B cell (primary cell): ENCODE data around the gene PLEKHA8. TPM values are rescaled to one million over a fixed set of nuclear protein-coding genes. Genes with fewer than 3 reads are reported as not detected.

Experiments used
- ATAC-seq: fragments of 200-7000 bp; cut with Tn5 transposase; one replicate; pipeline ENCODE4 v1.10.0; 2021; ENCODE audit warnings: low read depth, mild to moderate bottlenecking, moderate number of reproducible peaks, moderate library complexity
- CTCF ChIA-PET: fragments of 350-600 bp; sonication (Branson Sonifier 250); formaldehyde crosslinking; loops from one replicate; lab custom pipeline; 2021; ENCODE audit warnings: antibody characterized with exemption, inconsistent platforms; lab: Charles Lee
- POLR2A ChIA-PET: fragments of 350-600 bp; sonication (Branson Sonifier 250); formaldehyde crosslinking; loops from one replicate; lab custom pipeline; 2021; ENCODE audit warnings: antibody characterized with exemption; lab: Charles Lee
- DNase-seq: peaks from one replicate; pipeline ENCODE4 v3.0.0; 2013
- H2AFZ ChIP-seq: 2 replicates; pipeline ENCODE4 v1.6.1; 2012; ENCODE audit warnings: mild to moderate bottlenecking, low read depth, low read length; ENCODE audit not compliant: insufficient read depth, poor library complexity, severe bottlenecking
- H3K27ac ChIP-seq, 2 donors: 1 replicate in 1 of 2; 2 replicates in 1 of 2; pipeline ENCODE4 v1.5.1; 2012 to 2013; ENCODE audit warnings: low read length in 2 of 2, mild to moderate bottlenecking in 2 of 2, moderate library complexity in 1 of 2
- H3K27me3 ChIP-seq, 4 experiments: fragments of 200-600 bp in 1 of 4; sonication (generic) in 1 of 4; replicated peaks in 1 of 4; 1 replicate in 2 of 4; 2 replicates in 2 of 4; pipeline versions ENCODE4 v1.6.1 to v1.7.0; 2013 to 2016; ENCODE audit warnings: low read length in 3 of 4, mild to moderate bottlenecking in 2 of 4, mixed read lengths in 1 of 4, moderate library complexity in 1 of 4; ENCODE audit not compliant: insufficient read depth in 4 of 4, control insufficient read depth in 3 of 4; ENCODE audit errors: control extremely low read depth in 1 of 4
- H3K36me3 ChIP-seq, 2 experiments: replicated peaks in 1 of 2; 1 replicate in 1 of 2; 2 replicates in 1 of 2; pipeline versions ENCODE4 v1.6.1 to v1.7.1; 2013; ENCODE audit warnings: low read length in 1 of 2; ENCODE audit not compliant: insufficient read depth in 2 of 2, control insufficient read depth in 1 of 2; ENCODE audit errors: control extremely low read depth in 1 of 2, extremely low read depth in 1 of 2
- H3K4me1 ChIP-seq, 2 donors: fragments of 200-600 bp in 1 of 2; sonication (generic) in 1 of 2; 1 replicate in 1 of 2; 2 replicates in 1 of 2; pipeline versions ENCODE4 v1.5.1 to v1.6.1; 2013 to 2017; ENCODE audit warnings: low read length in 2 of 2; ENCODE audit not compliant: control insufficient read depth in 2 of 2, insufficient read depth in 2 of 2
- H3K4me2 ChIP-seq: replicated peaks from 2 replicates; pipeline ENCODE3; 2012; ENCODE audit warnings: mild to moderate bottlenecking, low read depth, low read length; ENCODE audit not compliant: poor library complexity, severe bottlenecking
- H3K4me3 ChIP-seq, 5 experiments: fragments of 200-600 bp in 1 of 5; sonication (generic) in 1 of 5; 1 replicate in 3 of 5; 2 replicates in 2 of 5; pipeline versions ENCODE4 v1.5.1 to v1.7.0; 2011 to 2016; ENCODE audit warnings: low read length in 4 of 5, mild to moderate bottlenecking in 4 of 5, low read depth in 2 of 5, control low read depth in 1 of 5, moderate library complexity in 1 of 5; ENCODE audit not compliant: insufficient read depth in 1 of 5; ENCODE audit errors: control extremely low read depth in 1 of 5, extremely low read depth in 1 of 5
- H3K79me2 ChIP-seq: fragments of 200-600 bp; sonication (generic); one replicate; pipeline ENCODE4 v1.6.0; 2016; ENCODE audit warnings: low read length; ENCODE audit not compliant: control insufficient read depth, insufficient read depth
- H3K9ac ChIP-seq: fragments of 200-600 bp; sonication (generic); 2 replicates; pipeline ENCODE4 v1.6.1; 2017; ENCODE audit warnings: mild to moderate bottlenecking, low read length, moderate library complexity
- H3K9me3 ChIP-seq, 3 donors: one replicate each; pipeline versions ENCODE4 v1.6.1 to v1.7.1; 2013; ENCODE audit warnings: low read length in 2 of 3; ENCODE audit not compliant: control insufficient read depth in 2 of 3, insufficient read depth in 1 of 3; ENCODE audit errors: control extremely low read depth in 1 of 3
- H4K20me1 ChIP-seq: 2 replicates; pipeline ENCODE4 v1.6.0; 2012; ENCODE audit warnings: mild to moderate bottlenecking, low read length; ENCODE audit not compliant: insufficient read depth, control insufficient read depth, poor library complexity, severe bottlenecking
- H3K27ac Mint-ChIP-seq: one replicate; pipeline ENCODE4 v1.8.0; 2021; ENCODE audit warnings: mixed read lengths
- H3K27me3 Mint-ChIP-seq: one replicate; pipeline ENCODE4 v1.8.0; 2021; ENCODE audit warnings: mixed read lengths
- H3K4me1 Mint-ChIP-seq: one replicate; pipeline ENCODE4 v1.8.0; 2021; ENCODE audit warnings: mixed read lengths
- H3K4me3 Mint-ChIP-seq: one replicate; pipeline ENCODE4 v1.8.0; 2021; ENCODE audit warnings: mixed read lengths
- H3K9me3 Mint-ChIP-seq: one replicate; pipeline ENCODE4 v1.8.0; 2022; ENCODE audit warnings: mixed read lengths; ENCODE audit not compliant: insufficient read depth
- CTCF ChIP-seq: fragments of 200-600 bp; IDR thresholded peaks from one replicate; pipeline ENCODE4 v1.8.0; 2022; ENCODE audit warnings: antibody characterized with exemption, mild to moderate bottlenecking
- EZH2 ChIP-seq: IDR thresholded peaks from 2 replicates; pipeline ENCODE4 v1.6.1; 2012; ENCODE audit warnings: borderline replicate concordance, low read depth, mild to moderate bottlenecking, moderate library complexity, low read length; ENCODE audit not compliant: insufficient read depth, poor library complexity, severe bottlenecking
- WGBS: methylation state at CpG from one replicate; pipeline ENCODE4 v1.1.5; 2013; ENCODE audit warnings: missing lambda C conversion rate; ENCODE audit not compliant: insufficient coverage; 5-methylcytosine and 5-hydroxymethylcytosine counted together
- intact Hi-C: fragments of 100-400 bp; cut with micrococcal nuclease; formaldehyde crosslinking; loops from one replicate; pipeline ENCODE4 v1.10.0; 2022
- polyA plus RNA-seq: library from polyadenylated mRNA; depleted of rRNA; stranded (reverse); fragments of >200 nt; gene quantifications from 2 replicates; pipeline ENCODE4 v1.2.3, GENCODE V29; 2012
- total RNA-seq, 2 donors: library from RNA; stranded (reverse); fragments of 120-200 nt in 1 of 2; gene quantifications; 1 replicate in 1 of 2; 2 replicates in 1 of 2; pipeline versions ENCODE4 v1.2.3 to v1.2.4, GENCODE V29; 2013 to 2022

Gene PLEKHA8
- total and polyA plus RNA-seq, 2 donors (not counting 1 experiment from before 2014, with no cell fraction given): 1.7 to 10.5 TPM

DNA sequence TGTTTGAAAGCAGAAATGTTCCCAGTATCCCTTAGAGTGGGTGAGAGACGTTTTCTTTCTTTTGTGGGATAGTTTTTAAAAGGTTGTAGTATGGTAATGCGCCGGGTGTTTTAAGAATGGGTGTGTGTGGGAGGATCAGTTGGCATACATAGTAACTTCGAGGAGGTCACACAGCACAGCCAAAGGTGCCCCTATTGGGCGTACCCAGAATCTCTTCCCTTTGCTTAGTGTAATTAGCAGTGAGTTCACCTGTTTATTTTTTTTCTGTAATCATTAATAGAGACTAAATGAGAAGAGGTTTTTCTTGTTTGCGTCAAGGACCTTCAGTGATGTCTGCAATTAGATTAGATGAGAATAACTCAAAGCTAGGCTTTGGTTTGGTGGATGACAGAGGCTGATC, 1.5 kb downstream of the PLEKHA8 start:
- H3K27me3 ChIP-seq: no peaks in the 10 kb centered on the region
- DNase-seq: peak; percentile 25
- intact Hi-C loops: loop anchor here (5.0 to 10.0 kb wide), 3 partner anchors 318 to 445 kb away; partner anchors contain the start of gene NOD1
- peaks cover 20 to 27% of the 10 kb centered on the region in 2 donors for H3K4me1 ChIP-seq
- peaks cover 23% of the 10 kb centered on the region for H3K4me1 Mint-ChIP-seq
- peak overlapping the region; percentile 42 for H3K27ac Mint-ChIP-seq
- peak overlapping the region in 1 of 5 experiments; percentile 88 for H3K4me3 ChIP-seq
- 83% methylated on average over 1 of the region's 6 CpGs for WGBS
- ATAC-seq: no peak
- H3K4me2 ChIP-seq: peak overlapping the region; percentile 90
- H3K9ac ChIP-seq: peak overlapping the region; percentile 86
- H3K36me3 ChIP-seq: no peaks in the 10 kb centered on the region
- H4K20me1 ChIP-seq: no peaks in the 10 kb centered on the region
- H3K4me3 Mint-ChIP-seq: no peak overlapping the region
- peak overlapping the region; percentile 98 for H2AFZ ChIP-seq
- H3K27me3 Mint-ChIP-seq: no peaks in the 10 kb centered on the region
- TF ChIP-seq CTCF (no peak), EZH2 (no peak)
- ChIA-PET POLR2A (no interaction called here), CTCF (interaction anchor here (1.0 to 3.0 kb wide), 4 partner anchors 33 to 74 kb away, joined by 3 to 23 read pairs (median 4); no protein-coding TSS in a partner anchor)
- H3K9me3 ChIP-seq: no peaks in the 10 kb centered on the region
- peaks cover 6% of the 10 kb centered on the region for H3K79me2 ChIP-seq
- H3K9me3 Mint-ChIP-seq: no peaks in the 10 kb centered on the region
- H3K27ac ChIP-seq: no peak overlapping the region

DNA sequence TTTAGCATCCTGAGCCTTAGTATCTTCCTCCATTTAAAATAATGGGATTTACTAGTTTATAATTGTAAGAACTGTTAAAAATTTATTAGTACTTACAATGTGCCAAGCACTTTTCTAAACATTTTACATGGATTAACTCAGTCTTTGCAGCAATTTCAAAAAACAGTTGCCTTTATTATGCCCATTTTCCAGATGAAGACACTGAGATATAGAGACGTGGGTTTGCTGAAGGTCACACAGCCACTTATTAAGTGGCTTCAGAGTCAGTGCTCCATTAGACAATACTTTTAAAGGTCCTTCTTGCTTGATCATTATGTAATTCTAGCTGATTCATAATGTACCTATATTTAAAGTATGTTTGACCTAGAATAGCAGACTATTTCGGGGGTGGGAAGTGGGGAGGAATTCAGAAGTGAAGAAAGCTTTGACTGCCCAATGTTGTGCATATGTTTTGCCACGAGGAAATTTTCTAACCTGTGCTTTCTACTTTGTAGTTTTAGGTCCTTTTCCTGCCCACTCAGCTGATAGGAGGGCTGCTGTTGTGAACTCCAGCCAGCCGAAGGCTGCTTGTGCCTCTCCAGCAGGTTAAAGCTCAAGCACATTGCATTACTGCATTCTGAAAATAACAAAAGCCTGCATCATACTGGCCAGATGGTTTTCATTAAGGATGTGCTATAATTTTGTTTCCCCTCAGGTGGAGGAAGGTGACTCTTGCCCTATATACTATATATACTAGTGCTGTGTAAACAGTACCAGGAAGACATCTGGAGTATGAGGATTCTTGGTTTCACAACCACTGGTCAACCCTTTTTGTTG, 4.3 kb downstream of the PLEKHA8 start:
- intact Hi-C loops: no loop called here
- peaks cover 6% of the 10 kb centered on the region for H3K4me1 Mint-ChIP-seq
- H3K27me3 ChIP-seq: no peaks in the 10 kb centered on the region
- H3K4me3 Mint-ChIP-seq: no peak overlapping the region
- H3K4me3 ChIP-seq: no peak overlapping the region
- H2AFZ ChIP-seq: no peak overlapping the region
- no peaks in the 10 kb centered on the region for H3K36me3 ChIP-seq
- POLR2A ChIA-PET: no interaction called here
- no peaks in the 10 kb centered on the region for H4K20me1 ChIP-seq
- no CpG with 5 or more reads among the region's 4 CpGs for WGBS
- no peaks in the 10 kb centered on the region for H3K79me2 ChIP-seq
- no peak overlapping the region for H3K4me2 ChIP-seq
- H3K27ac ChIP-seq: no peak overlapping the region
- peaks cover 10 to 15% of the 10 kb centered on the region in 2 donors for H3K4me1 ChIP-seq
- DNase-seq (no peak), ATAC-seq (no peak)
- TF ChIP-seq CTCF (no peak), EZH2 (no peak)
- no peaks in the 10 kb centered on the region for H3K9me3 ChIP-seq
- H3K9ac ChIP-seq: no peak overlapping the region
- no peak overlapping the region for H3K27ac Mint-ChIP-seq
- CTCF ChIA-PET: no interaction called here
- no peaks in the 10 kb centered on the region for H3K9me3 Mint-ChIP-seq
- no peaks in the 10 kb centered on the region for H3K27me3 Mint-ChIP-seq
